Camera-type eye (tissue), 1 donor: ENCODE measurements around the gene POU2F2. TPM values are rescaled to one million over a fixed set of nuclear protein-coding genes. Genes with fewer than 3 reads are reported as not detected.

ENCODE experiments used
- total RNA-seq: library from RNA; depleted of rRNA; stranded (reverse); fragments of >200 nt; gene quantifications from one replicate; pipeline ENCODE4 v1.2.3, GENCODE V29; 2014

POU2F2 gene
- total RNA-seq = 3.2 TPM

GRCh38 chr19:42132030-42132628 is at the start of gene POU2F2:
Gene POU2F2 (minus strand): TSS chr19:42132446. CDS start chr19:42132411, 35 bp downstream.

GRCh38 chr19:42075616-42076379 is 56.4 kb downstream of the POU2F2 start, which contains the start of gene ZNF574:
Gene ZNF574 (plus strand): TSS chr19:42076166. CDS start chr19:42078607, 2,441 bp downstream.

GRCh38 chr19:42069619-42070351 is 62.5 kb downstream of the POU2F2 start, which contains the start of gene GRIK5:
Gene GRIK5 (minus strand): TSS chr19:42070206. CDS start chr19:42065770, 4,436 bp downstream.

Other genes with a start within 250 kb of the POU2F2 start
- 49.4 TPM for gene ARHGEF1, start 249.3 kb downstream of the POU2F2 start, total RNA-seq
- gene ERFL, start 204.0 kb downstream of the POU2F2 start, total RNA-seq = not detected
- gene RABAC1, start 173.1 kb downstream of the POU2F2 start, total RNA-seq = 57.5 TPM
- gene ATP1A3, start 138.2 kb downstream of the POU2F2 start, total RNA-seq = 243 TPM
- 21.4 TPM for gene GRIK5, start 62.2 kb downstream of the POU2F2 start, total RNA-seq
- gene ZNF574, start 56.3 kb downstream of the POU2F2 start, total RNA-seq = 21.3 TPM
- gene DEDD2, start 85.2 kb upstream of the POU2F2 start, total RNA-seq = 40.6 TPM
- gene ZNF526, start 87.9 kb upstream of the POU2F2 start, total RNA-seq = 10.9 TPM
- 34.3 TPM for gene GSK3A, start 110.2 kb upstream of the POU2F2 start, total RNA-seq
- 38.5 TPM for gene ERF, start 122.7 kb upstream of the POU2F2 start, total RNA-seq
- 65.5 TPM for gene CIC, start 136.8 kb upstream of the POU2F2 start, total RNA-seq
- gene PRR19, start 169.7 kb upstream of the POU2F2 start, total RNA-seq = not detected
- gene PAFAH1B3, start 170.2 kb upstream of the POU2F2 start, total RNA-seq = 63.8 TPM
- 20.5 TPM for gene TMEM145, start 180.9 kb upstream of the POU2F2 start, total RNA-seq
- 44.4 TPM for gene MEGF8, start 193.2 kb upstream of the POU2F2 start, total RNA-seq